Gastrocnemius medialis (tissue), 4 donors: ENCODE data around the gene PAIP2. TPM values are rescaled to one million over a fixed set of nuclear protein-coding genes. Genes with fewer than 3 reads are reported as not detected.
"Not testable (repeated sequence)": the region's sequence is repeated elsewhere in the genome, so short reads cannot be mapped to it uniquely, and the experiment has no call there.

ENCODE experiments used
- ATAC-seq, 2 donors: fragments of 150-250 bp; one replicate each; pipeline ENCODE4 v1.9.1; 2016
- DNase-seq, 2 donors: peaks; one replicate each; pipeline ENCODE4 v3.0.0-alpha.2; 2019
- H3K27ac ChIP-seq, 4 donors: fragments of 200-600 bp; sonication (generic); 1 replicate in 1 of 4; 2 replicates in 3 of 4; pipeline ENCODE4 v1.5.1; 2016 to 2018; ENCODE audit warnings: mild to moderate bottlenecking in 2 of 4, moderate library complexity in 1 of 4
- H3K27me3 ChIP-seq, 3 donors: fragments of 200-600 bp; sonication (generic) in 2 of 3; 1 replicate in 1 of 3; 2 replicates in 2 of 3; pipeline versions ENCODE4 v1.5.1 to v1.6.0; 2016 to 2019; ENCODE audit warnings: mild to moderate bottlenecking in 1 of 3, moderate library complexity in 1 of 3
- H3K36me3 ChIP-seq, 2 donors: fragments of 200-600 bp; sonication (generic) in 1 of 2; one replicate each; pipeline ENCODE4 v1.5.1; 2017 to 2018
- H3K4me1 ChIP-seq, 2 donors: fragments of 200-600 bp; sonication (generic) in 1 of 2; one replicate each; pipeline ENCODE4 v1.5.1; 2016 to 2017; ENCODE audit warnings: mild to moderate bottlenecking in 2 of 2
- H3K4me3 ChIP-seq, 4 donors: fragments of 200-600 bp; sonication (generic) in 3 of 4; 1 replicate in 1 of 4; 2 replicates in 3 of 4; pipeline ENCODE4 v1.5.1; 2016 to 2019; ENCODE audit warnings: mild to moderate bottlenecking in 2 of 4
- H3K9me3 ChIP-seq, 3 donors: fragments of 200-600 bp; sonication (generic) in 2 of 3; 1 replicate in 1 of 3; 2 replicates in 2 of 3; pipeline ENCODE4 v1.5.1; 2016 to 2019
- POLR2A ChIP-seq, 2 donors: fragments of 450-650 bp; IDR thresholded peaks; one replicate each; pipeline ENCODE4 v1.6.1; 2017; ENCODE audit warnings: antibody characterized with exemption in 2 of 2, mild to moderate bottlenecking in 2 of 2, moderate library complexity in 2 of 2
- in situ Hi-C, 4 donors: fragments of 200-750 bp; cut with MboI; loops; one replicate each; pipeline versions ENCODE4 v1.15.0 to v1.8.0; 2017; ENCODE audit warnings: low sequenced_read_pairs in 4 of 4
- intact Hi-C: fragments of 100-400 bp; cut with DNase I; formaldehyde crosslinking; loops from one replicate; pipeline ENCODE4 v1.15.1; 2023; ENCODE audit warnings: low total_unique reads
- total RNA-seq, 4 donors: library from RNA; depleted of rRNA; stranded (reverse); fragments of >200 nt; gene quantifications; one replicate each; pipeline versions ENCODE4 v1.1.0 to v1.2.3, GENCODE V29; 2016
- TF ChIP-seq, protein P1 (sequence below), 5 experiments: fragments of 450-650 bp in 3 of 5; fragments of 200-600 bp in 2 of 5; sonication (generic) in 2 of 5; IDR thresholded peaks in 4 of 5; conservative IDR thresholded peaks in 1 of 5; 1 replicate in 4 of 5; 2 replicates in 1 of 5; pipeline ENCODE4 v1.5.1; 2016 to 2019; ENCODE audit warnings: antibody characterized with exemption in 5 of 5, mild to moderate bottlenecking in 3 of 5, moderate library complexity in 3 of 5

Gene PAIP2
- total RNA-seq, 4 donors from 2014 or later: 111 to 148 (median 126) TPM

- no peak for DNase-seq
- no peak for ATAC-seq
- TF ChIP-seq POLR2A (IDR thresholded peaks at IDR 0.05): no peak
- TF ChIP-seq, protein P1, sequence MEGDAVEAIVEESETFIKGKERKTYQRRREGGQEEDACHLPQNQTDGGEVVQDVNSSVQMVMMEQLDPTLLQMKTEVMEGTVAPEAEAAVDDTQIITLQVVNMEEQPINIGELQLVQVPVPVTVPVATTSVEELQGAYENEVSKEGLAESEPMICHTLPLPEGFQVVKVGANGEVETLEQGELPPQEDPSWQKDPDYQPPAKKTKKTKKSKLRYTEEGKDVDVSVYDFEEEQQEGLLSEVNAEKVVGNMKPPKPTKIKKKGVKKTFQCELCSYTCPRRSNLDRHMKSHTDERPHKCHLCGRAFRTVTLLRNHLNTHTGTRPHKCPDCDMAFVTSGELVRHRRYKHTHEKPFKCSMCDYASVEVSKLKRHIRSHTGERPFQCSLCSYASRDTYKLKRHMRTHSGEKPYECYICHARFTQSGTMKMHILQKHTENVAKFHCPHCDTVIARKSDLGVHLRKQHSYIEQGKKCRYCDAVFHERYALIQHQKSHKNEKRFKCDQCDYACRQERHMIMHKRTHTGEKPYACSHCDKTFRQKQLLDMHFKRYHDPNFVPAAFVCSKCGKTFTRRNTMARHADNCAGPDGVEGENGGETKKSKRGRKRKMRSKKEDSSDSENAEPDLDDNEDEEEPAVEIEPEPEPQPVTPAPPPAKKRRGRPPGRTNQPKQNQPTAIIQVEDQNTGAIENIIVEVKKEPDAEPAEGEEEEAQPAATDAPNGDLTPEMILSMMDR (IDR thresholded peaks at IDR 0.05 in 4 of 5, conservative IDR thresholded peaks at IDR 0.05 in 1 of 5): no peak
- no peaks in the 10 kb centered on the region for H3K27me3 ChIP-seq
- no peaks in the 10 kb centered on the region for H3K9me3 ChIP-seq
- peak overlapping the region; percentile 96 to 100 (median 98) for H3K27ac ChIP-seq
- peak overlapping the region; percentile 89 to 98 (median 92) for H3K4me3 ChIP-seq
- in situ Hi-C loops (loop anchor here in 1 of 4 donors (10.0 kb wide), 1 partner anchor 48 kb away; the partner anchor contains the start of gene MATR3), intact Hi-C loops (loop anchor here (2.0 kb wide), 2 partner anchors 30 to 52 kb away; partner anchors contain the start of gene PROB1)
- no peaks in the 10 kb centered on the region for H3K36me3 ChIP-seq
- H3K4me1 ChIP-seq: peaks cover 21 to 37% of the 10 kb centered on the region in 2 donors
Observed at GRCh38 chr5:139342423-139342723, 719 bp downstream of the PAIP2 start.

DNA sequence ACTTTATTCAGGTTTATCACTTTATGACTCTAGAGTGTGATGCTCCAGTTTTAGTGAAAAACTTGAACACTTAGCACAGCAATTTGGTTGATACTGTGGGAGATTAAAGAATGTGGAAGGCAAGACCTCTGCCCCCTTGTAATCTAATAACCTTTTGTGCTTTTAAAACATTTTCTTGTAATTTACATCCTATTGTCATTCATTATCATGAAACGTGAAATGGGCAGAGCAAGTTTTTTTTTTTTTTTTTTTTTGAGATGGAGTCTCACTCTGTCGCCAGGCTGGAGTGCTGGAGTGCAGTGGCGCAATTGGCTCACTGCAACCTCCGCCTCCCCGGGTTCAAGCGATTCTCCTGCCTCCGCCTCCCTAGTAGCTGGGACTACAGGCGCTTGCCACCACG is 1.8 kb downstream of the PAIP2 start:
- intact Hi-C loops (loop anchor here (2.0 kb wide), 2 partner anchors 29 to 51 kb away; partner anchors contain the start of gene PROB1), in situ Hi-C loops (loop anchor here in 1 of 4 donors (10.0 kb wide), 1 partner anchor 49 kb away; the partner anchor contains the start of gene MATR3)
- no peak for ATAC-seq
- H3K4me1 ChIP-seq: peaks cover 31 to 41% of the 10 kb centered on the region in 2 donors
- no peaks in the 10 kb centered on the region for H3K9me3 ChIP-seq
- TF ChIP-seq POLR2A (IDR thresholded peaks at IDR 0.05): no peak
- TF ChIP-seq, protein P1 (IDR thresholded peaks at IDR 0.05 in 4 of 5, conservative IDR thresholded peaks at IDR 0.05 in 1 of 5): no peak
- no peaks in the 10 kb centered on the region for H3K27me3 ChIP-seq
- peak overlapping the region; percentile 89 to 98 (median 92) for H3K4me3 ChIP-seq
- no peak for DNase-seq
- no peaks in the 10 kb centered on the region for H3K36me3 ChIP-seq
- peak overlapping the region; percentile 96 to 100 (median 98) for H3K27ac ChIP-seq

DNA sequence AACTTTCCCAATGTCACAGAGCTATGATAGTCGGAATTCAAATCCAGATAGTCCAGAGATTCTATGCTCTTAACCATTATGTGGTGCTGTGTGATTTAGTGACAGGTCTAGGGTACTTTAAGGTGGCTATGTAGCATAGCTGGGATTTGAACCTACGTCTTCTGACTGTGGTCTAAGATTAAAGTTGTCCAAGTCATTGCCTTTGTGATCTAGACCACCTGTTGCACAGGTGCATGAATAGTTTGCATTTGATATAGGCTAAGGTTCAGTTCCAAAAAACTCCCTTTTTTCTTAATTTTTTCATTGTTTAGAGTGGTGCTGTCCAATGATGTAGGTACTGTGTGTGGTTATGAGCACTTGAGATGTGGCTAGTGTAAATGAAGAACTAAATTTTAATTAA is 2.5 kb downstream of the PAIP2 start:
- H3K27me3 ChIP-seq: no peaks in the 10 kb centered on the region
- H3K4me1 ChIP-seq: peaks cover 35 to 41% of the 10 kb centered on the region in 2 donors
- H3K36me3 ChIP-seq: no peaks in the 10 kb centered on the region
- no peak overlapping the region for H3K27ac ChIP-seq
- no peak for ATAC-seq
- no peak for TF ChIP-seq POLR2A (IDR thresholded peaks at IDR 0.05)
- TF ChIP-seq, protein P1 (IDR thresholded peaks at IDR 0.05 in 4 of 5, conservative IDR thresholded peaks at IDR 0.05 in 1 of 5): no peak
- intact Hi-C loops (no loop called here), in situ Hi-C loops (loop anchor here in 1 of 4 donors (10.0 kb wide), 1 partner anchor 49 kb away; the partner anchor contains the start of gene MATR3)
- peak overlapping the region in 1 of 4 donors; percentile 98 for H3K4me3 ChIP-seq
- DNase-seq: no peak
- no peaks in the 10 kb centered on the region for H3K9me3 ChIP-seq

- H3K4me1 ChIP-seq: peaks cover 41 to 47% of the 10 kb centered on the region in 2 donors
- ATAC-seq: not testable (repeated sequence)
- in situ Hi-C loops: loop anchor here in 1 of 4 donors (10.0 kb wide), 1 partner anchor 51 kb away; the partner anchor contains the start of gene MATR3
Observed at GRCh38 chr5:139345442-139345841, 3.8 kb downstream of the PAIP2 start.

DNA sequence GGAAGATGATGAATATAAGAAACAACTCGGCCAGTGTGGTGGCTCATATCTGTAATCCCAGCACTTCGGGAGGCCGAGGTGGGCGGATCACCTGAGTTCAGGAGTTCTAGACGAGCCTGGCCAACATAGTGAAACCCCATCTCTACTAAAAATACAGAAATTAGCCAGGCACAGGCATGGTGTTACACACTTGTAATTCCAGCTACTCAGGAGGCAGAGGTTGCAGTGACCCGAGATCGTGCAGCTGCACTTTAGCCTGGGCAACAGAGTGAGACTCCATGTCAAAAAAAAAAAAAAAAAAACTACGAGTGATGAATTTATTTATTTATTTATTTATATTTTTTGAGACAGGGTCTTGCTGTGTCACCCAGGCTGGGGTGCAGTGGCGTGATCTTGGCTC is 6.2 kb downstream of the PAIP2 start:
- DNase-seq, ATAC-seq, H3K27me3 ChIP-seq, H3K4me3 ChIP-seq, intact Hi-C loops, H3K36me3 ChIP-seq, H3K9me3 ChIP-seq, H3K27ac ChIP-seq: not testable (repeated sequence)
- in situ Hi-C loops: loop anchor here in 1 of 4 donors (10.0 kb wide), 1 partner anchor 53 kb away; the partner anchor contains the start of gene MATR3
- H3K4me1 ChIP-seq: peaks cover 46 to 56% of the 10 kb centered on the region in 2 donors

More at GRCh38 chr5:139345442-139345841, 3.8 kb downstream of the PAIP2 start:
- H3K4me3 ChIP-seq, intact Hi-C loops, DNase-seq, H3K27me3 ChIP-seq, H3K9me3 ChIP-seq, H3K36me3 ChIP-seq, H3K27ac ChIP-seq: not testable (repeated sequence)
